GM15510 (cell line): ENCODE data around the gene RRP12.

ENCODE experiments used
- POLR2A ChIP-seq: IDR thresholded peaks from 3 replicates; pipeline ENCODE4 v1.6.1; 2011; ENCODE audit warnings: borderline replicate concordance; ENCODE audit not compliant: insufficient read length; ENCODE audit errors: extremely low read depth

RRP12 gene

GRCh38 chr10:97362310-97363033 lies 38.7 kb downstream of the RRP12 start:
- TF ChIP-seq POLR2A = no peak

GRCh38 chr10:97361537-97361901 lies 39.6 kb downstream of the RRP12 start:
- TF ChIP-seq POLR2A = no peak

GRCh38 chr10:97360705-97361536 lies 40.2 kb downstream of the RRP12 start:
- TF ChIP-seq POLR2A = no peak

- no peak for TF ChIP-seq POLR2A
Measured at GRCh38 chr10:97358781-97359180, 42.4 kb downstream of the RRP12 start.

DNA sequence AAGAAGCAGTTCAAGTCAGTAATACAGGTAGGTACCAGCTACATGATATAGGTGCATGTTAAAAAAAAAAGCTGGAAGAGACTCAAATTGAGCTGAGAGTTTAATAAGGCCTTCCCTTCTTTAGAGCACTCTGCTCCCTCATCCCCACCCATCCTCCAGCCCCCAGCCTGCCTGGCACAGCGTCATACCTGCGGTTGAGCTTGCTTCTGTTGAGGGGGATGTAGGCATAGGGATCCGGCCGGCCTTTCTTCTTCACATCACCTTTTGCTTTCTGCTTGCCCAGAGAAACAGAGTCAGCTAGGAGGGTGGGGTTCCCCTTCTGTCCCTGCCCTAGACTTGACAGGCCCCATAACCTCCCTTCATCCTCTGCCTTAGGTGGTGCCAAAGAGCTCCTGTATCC lies 42.8 kb downstream of the RRP12 start:
- TF ChIP-seq POLR2A = no peak

- TF ChIP-seq POLR2A = no peak
Measured at GRCh38 chr10:97356918-97357317, 44.2 kb downstream of the RRP12 start.

DNA sequence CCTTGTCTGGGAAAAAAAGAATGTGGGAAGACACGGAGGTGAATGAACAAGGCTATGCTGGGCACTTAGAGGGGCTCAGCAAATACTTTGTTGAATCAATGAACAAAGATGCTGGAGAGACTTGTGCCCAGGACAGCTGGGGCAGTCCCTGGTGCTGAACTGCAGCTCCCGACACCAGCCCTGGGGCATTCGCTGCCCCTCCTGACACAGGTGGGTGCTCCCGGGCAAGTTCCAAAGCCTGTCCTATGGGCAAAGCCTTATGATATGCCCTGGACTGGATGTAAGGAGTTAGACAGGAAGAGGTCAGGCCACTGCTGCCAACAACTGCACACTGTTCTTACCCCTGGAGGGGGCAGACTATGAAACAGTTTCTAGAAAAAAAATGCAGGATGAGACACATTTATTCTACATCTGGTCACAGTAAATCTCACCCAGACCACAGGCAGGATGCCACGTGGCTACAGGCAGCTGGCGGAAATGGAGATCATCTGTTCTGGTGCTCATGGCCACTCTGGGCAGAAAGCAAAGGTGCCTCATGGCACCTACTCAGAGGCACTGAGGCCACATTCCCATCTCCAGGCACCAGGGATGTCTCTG lies 44.7 kb downstream of the RRP12 start:
- TF ChIP-seq POLR2A = no peak

- TF ChIP-seq POLR2A = no peak
Measured at GRCh38 chr10:97355571-97355975, 45.6 kb downstream of the RRP12 start.

DNA sequence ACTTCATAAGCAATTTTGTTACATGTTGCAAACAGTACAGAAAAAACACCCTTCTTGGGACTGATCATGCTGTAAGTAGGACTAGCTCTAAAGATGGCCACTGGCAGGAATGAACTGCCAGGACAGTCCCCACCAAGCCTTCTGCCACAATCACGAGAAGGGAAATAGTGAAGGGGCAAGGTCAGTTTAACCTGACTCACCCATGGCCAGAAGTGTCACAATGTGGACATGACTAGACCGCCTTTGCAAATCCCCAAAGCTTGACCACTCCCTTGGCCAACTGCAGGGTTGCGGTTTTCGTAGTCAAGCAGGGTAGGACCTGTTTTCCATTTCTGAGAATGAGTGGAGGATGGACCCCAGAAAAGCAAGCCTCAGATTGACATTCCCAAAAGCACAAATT lies 47.2 kb downstream of the RRP12 start:
- no peak for TF ChIP-seq POLR2A

DNA sequence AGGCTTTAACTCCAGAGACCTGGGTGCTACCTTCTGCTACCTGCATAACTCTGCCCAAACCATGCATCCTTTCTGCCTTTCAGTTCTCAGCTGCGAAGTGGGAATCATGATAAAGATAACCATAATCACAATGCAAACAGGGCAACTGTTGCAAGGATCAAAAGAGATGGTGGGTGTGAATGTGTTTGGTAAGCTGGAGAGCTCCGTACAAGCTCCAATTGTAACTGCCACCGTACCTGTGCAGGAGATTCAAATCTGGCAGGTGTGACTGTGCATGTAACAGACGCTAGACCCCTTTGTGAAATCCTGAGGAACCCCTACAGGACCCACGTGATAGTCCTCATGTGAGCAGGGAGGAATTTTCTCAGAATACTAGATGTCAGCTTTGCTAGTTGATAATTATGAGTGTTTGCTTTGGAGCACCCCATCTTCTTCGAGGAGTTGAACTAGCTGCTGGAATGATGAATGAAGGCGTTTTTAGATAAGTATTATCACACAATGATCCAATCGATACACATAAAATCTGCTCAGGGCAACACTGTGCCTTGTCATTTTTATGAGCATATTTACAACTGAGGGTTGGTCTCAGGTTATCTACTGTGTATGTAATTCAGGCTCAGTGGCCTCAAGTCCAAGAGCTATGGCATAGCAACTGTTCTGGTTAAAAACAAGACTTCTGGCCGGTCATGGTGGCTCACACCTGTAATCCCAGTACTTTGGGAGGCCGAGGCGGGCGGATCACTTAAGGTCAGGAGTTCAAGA lies 51.2 kb downstream of the RRP12 start:
- TF ChIP-seq POLR2A = no peak

DNA sequence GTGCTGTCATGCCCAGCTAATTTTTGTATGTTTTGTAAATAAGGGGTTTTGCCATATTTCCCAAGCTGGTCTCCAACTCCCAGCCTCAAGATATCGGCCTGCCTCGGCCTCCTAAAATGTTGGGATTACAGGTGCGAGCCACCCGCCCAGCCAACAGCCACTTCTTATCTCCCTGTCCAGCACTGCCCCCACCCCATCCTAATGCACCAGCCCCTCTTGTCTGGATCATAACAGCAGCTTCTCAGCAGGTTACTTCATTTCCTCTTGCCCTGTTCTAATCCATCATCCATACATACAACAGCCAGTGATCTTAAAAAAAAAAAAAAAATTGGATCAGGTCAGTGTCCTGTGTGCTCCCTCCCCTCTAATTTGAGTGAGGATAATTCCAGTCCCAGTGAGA lies 53.8 kb downstream of the RRP12 start:
- TF ChIP-seq POLR2A = no peak

GRCh38 chr10:97341416-97341815 lies 59.7 kb downstream of the RRP12 start:
- no peak for TF ChIP-seq POLR2A

DNA sequence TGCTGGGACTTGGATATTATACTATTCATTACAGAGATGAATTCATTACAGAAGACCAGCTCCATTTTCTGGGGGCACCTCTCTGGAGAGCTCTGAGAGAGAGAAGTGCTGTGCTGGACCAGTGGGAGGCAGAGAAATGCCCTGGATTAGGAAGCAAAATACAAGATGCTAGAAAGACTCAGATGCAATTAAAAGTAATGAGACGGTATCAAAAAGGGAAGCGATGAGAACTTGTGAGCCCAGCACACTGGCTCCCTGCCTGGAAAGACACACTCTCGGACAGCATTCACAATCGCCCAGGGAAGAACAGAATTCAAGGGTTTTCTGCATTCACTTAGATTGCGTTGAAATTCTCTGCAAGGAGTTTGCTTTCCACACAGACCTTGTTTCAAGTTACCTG lies 63.1 kb downstream of the RRP12 start:
- no peak for TF ChIP-seq POLR2A

DNA sequence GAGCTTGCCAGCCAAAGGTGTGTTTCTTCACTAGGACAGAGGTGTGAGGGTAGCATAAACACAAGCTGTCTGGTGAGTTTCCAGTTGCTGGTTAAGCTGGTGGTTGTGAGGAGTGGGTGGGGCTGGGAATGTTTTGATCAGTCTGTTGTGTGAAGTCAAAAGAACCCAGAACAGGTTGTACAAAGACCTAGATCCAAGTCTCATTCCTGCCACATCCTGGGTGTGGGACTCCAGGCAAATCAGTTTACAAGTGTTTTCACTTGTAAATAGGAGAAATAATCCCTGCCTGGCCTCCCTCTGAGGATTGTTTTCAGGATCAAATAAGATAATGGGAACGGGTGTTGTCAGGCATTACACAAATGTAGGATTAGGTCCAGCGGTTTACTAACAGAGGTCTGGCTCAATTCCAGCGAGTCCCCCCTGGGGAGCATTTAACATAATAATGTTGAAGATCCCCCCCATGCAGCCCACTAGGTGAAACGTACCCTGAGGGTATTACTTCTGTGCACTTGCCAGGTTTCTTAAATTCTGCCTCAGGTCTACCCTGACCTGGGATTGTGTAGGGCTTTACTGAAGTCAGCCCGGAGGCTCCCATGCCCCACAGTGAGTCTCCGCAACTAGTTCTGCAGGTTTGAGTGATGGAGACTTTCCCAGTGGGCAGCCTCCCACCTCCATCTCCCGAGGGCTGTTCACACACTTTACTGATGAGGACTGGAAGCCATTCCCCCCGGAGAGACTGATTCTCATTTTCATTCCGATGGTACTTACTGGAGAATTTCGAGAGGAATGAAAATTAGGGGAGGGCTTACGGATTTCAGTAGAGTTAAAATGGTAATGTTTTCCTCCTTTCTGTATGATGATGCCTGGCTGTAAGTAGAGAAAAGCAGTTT lies 64.0 kb downstream of the RRP12 start:
- TF ChIP-seq POLR2A = no peak
